Central memory CD4-positive, alpha-beta T cell (primary cell): ENCODE results near the gene TCF12.

Experiments used
- DNase-seq: peaks from one replicate; pipeline ENCODE4 v3.0.0; 2022

The TCF12 gene

GRCh38 chr15:57056357-57056756 is 137.9 kb downstream of the TCF12 start:
- DNase-seq, result no peak

DNA sequence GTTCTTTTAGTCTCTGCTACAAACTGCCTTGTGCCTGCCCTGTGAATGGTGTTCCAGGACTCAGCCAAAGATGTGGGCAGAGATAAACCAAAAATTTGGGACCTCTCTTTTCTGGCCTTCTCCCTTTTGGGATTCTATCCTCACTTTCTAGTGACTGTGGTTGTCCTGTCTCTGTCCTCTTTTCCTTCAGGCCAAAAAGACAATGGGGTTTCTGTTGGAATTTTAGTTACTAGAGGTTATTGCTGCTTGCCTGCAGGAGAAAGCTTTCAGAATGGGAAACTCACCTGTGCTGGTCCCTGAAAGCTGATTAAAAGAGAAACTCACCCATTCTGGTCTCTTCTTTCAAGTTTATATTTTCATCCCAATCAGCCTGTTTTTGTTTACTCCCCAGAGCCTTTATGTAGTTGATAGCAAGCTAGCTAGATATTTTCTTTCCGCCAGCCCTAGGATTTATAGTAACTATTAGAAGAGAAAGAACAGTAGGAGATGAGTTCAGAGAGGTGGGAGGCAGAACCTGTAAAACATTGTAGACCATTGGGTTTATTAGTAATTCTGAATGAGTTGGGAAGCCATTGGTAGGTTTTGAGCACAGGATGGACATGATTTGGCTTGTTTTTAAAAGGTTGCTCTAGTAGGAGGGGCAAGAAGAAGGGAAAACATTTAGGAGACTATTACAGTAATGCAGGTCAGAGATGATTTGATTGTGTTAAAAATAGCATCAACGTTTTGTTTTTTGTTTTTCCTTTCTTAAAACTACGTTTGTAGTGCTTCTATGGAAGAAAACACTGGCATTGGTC is 138.9 kb downstream of the TCF12 start:
- no peak for DNase-seq

- DNase-seq, result no peak
Measured at GRCh38 chr15:57059026-57059660, 140.7 kb downstream of the TCF12 start.

DNA sequence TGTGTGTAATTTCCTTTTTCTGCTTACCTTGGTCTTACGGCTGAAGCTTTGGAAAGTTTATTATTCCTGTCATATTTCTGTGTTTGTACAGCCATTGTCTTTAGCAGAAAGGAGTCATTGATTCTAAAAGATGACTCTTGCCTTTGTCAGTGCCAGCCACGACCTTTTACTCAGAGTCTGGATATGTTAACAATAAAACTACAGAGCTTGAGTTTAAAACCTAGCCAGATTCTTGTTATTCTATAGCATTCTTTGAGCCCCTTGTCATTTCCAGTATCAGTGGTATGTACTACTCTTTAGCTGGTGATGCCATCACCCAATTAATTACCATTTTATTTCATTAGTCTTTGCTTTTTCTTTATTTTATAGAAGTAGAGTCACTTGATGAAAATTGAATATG is 142.4 kb downstream of the TCF12 start:
- DNase-seq, result no peak

GRCh38 chr15:57061281-57061680 is 142.8 kb downstream of the TCF12 start:
- no peak for DNase-seq

- no peak for DNase-seq
Measured at GRCh38 chr15:57061696-57062095, 143.3 kb downstream of the TCF12 start.

DNA sequence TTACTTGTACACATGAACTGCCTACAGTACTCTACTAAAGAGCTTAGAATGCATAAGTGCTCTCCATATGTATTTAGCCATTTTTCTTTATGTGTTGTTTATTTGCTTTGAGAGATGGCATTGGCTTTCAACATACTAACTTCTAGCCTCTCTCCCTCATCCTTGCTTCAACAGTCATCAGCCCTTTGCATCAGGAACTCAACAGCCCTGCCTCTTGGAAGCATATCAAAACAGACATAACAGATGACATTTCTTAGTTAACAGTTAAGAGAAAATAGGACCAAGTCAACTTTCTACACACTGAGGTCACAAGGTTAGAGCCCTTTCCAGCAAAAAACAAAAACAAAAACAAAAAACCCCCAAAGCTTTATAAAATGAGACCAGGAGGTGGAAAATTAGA is 145.6 kb downstream of the TCF12 start:
- no peak for DNase-seq

- DNase-seq, result no peak
Measured at GRCh38 chr15:57069423-57069822, 151.0 kb downstream of the TCF12 start.

DNA sequence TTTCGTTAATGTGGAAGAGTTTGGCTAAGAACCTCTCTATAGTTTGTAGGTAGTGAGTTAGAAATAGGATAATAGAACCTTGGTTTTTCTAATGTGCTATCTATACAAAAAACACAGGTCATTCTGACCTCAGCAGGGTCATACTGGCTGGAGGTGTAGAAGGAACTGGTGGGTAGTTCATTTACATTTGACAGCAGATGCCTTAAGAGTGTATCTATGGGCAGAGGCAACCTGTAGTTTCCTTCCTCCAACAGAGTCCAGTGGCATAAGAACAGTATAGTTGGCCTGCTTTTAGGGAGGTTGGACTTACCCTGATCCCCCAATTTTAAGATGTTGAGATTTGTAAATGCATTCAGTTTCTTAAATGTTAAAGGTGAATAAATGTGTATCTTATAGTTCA is 152.2 kb downstream of the TCF12 start:
- DNase-seq, result no peak

GRCh38 chr15:57079446-57079845 is 161.0 kb downstream of the TCF12 start:
- DNase-seq, result no peak

GRCh38 chr15:57079931-57080620 is 161.6 kb downstream of the TCF12 start:
- DNase-seq, result no peak

GRCh38 chr15:57082054-57082728 is 163.7 kb downstream of the TCF12 start:
- DNase-seq, result no peak

- DNase-seq, result no peak
Measured at GRCh38 chr15:57084192-57084591, 165.7 kb downstream of the TCF12 start.

- no peak for DNase-seq
Measured at GRCh38 chr15:57085267-57085666, 166.8 kb downstream of the TCF12 start.

- no peak for DNase-seq
Measured at GRCh38 chr15:57086857-57087427, 168.5 kb downstream of the TCF12 start.

- no peak for DNase-seq
Measured at GRCh38 chr15:57089815-57090495, 171.5 kb downstream of the TCF12 start.

- DNase-seq, result no peak
Measured at GRCh38 chr15:57090496-57090859, 172.0 kb downstream of the TCF12 start.

DNA sequence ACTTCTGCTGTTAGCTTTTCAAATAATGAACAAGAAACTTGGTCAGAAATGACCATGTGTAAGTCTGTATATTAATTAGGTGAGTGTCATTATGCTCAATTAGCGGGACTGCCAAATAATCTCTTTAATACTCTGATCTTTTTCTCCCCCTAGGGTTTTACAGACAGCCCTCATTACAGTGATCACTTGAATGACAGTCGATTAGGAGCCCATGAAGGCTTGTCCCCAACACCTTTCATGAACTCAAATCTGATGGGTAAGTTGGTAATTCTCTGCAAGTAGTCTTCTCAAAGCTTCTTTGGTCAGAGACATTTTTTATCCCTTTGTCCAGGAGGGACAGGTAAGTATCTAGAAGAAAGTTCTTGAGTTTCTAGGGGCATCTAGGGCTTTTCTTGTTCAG is 173.2 kb downstream of the TCF12 start:
- DNase-seq, result no peak

DNA sequence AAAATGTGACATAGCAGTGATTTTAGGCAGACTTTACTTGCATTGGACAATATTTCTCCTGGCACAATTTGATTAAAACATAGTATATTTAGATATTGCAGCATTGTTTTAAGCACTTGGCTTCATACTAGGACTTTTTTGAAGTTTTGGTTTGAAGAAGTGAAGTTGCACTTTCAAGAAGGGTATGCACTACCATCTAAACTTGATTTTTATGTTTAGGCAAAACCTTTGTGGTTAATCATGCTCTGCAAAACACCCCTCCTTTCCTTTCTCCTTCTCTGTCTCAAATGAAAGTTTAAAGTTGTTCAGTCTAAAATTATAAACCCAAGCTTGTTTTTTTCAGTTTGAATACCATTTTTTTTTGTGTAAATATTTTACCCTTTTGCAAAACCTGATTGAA is 173.8 kb downstream of the TCF12 start:
- no peak for DNase-seq

DNA sequence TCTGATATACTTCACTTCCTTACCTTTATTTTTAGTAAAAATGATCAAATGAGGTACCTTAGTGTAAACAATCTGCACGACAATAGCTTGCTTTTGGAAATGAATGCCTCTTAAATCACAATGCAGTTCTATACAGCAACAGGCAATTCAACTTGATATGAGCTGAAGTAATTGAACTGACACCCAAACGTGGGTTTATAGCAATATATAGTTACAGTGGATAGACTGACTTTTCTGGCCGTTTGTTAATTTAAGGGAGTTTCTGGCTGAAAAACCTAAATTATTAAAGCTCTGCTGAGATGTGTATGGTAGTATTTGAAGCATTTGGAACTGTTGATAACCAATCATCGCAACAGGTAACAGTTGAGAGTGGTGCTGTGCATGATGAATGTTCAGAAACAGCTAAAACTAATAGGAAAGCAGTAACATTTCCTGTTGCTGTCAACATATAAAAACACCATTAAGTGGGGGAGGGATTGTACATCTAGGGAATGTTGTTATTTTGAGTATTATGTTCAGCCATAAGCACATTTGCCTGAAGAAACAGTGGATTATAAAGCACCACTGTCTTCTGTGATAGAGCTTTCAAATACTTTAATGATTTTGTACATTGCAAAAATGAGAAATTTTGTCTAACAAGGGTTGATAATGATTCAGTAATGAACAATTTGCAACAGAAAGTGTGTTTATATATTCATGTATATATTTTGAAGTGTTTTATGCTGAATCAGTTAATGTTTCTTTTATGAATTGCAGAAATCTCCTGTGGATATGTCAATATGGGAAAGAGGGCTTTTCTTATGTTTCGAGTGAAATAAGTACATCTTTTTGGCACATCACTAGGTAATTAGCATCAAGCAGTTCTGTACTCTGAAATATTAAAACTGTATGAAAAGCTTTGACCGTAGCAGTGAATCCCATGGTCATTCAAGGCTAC is 176.1 kb downstream of the TCF12 start:
- no peak for DNase-seq

DNA sequence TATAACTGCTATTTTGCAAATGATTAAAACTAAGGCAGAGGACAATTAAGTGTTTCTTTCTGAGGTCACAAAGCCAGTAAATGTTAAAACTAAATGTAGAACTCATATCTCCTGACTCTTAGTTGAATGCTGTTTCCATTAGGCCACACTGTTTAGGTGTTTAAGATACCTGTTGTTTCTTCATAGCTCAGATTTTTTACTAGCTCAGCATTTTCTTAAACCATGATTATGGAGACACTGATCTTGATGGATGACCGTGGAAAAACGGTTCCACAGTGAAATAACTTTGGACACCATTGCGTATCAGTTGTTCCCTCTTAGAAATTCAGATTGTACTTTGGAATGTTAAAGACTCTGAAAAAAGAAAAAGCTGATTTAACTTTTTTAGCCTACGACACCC is 177.5 kb downstream of the TCF12 start:
- no peak for DNase-seq
